SK-N-SH treated with all-trans-retinoic acid at 6 μM for 48 hours (cell line): ENCODE results near the gene ACO1.

Source experiments
- CSDC2 ChIP-seq: fragments of 250-450 bp; sonication (Bioruptor Pico); IDR thresholded peaks from 2 replicates; pipeline ENCODE4 v1.5.0; 2020; ENCODE audit warnings: mild to moderate bottlenecking, moderate library complexity
- ESRRG ChIP-seq: fragments of 250-450 bp; sonication (Bioruptor Pico); IDR thresholded peaks from 2 replicates; pipeline ENCODE4 v1.6.1; 2021; ENCODE audit warnings: mild to moderate bottlenecking
- ISL1 ChIP-seq: fragments of 250-450 bp; sonication (Bioruptor Pico); IDR thresholded peaks from 2 replicates; pipeline ENCODE4 v2.1.2; 2022; ENCODE audit warnings: mild to moderate bottlenecking, moderate library complexity
- SNAI2 ChIP-seq: fragments of 250-450 bp; sonication (Bioruptor Pico); IDR thresholded peaks from 2 replicates; pipeline ENCODE4 v1.5.0; 2020; ENCODE audit warnings: mild to moderate bottlenecking, moderate library complexity
- TCF4 ChIP-seq: fragments of 250-450 bp; sonication (Bioruptor Pico); IDR thresholded peaks from 2 replicates; pipeline ENCODE4 v1.8.0; 2021; ENCODE audit warnings: mild to moderate bottlenecking, moderate library complexity, borderline replicate concordance
- TOX ChIP-seq: fragments of 250-450 bp; sonication (Bioruptor Pico); IDR thresholded peaks from 2 replicates; pipeline ENCODE4 v1.8.0; 2021; ENCODE audit warnings: mild to moderate bottlenecking, moderate library complexity, borderline replicate concordance
- ZC3H10 ChIP-seq: fragments of 250-450 bp; sonication (Bioruptor Pico); IDR thresholded peaks from 2 replicates; pipeline ENCODE4 v1.5.1; 2021; ENCODE audit warnings: mild to moderate bottlenecking, moderate library complexity
- ZFP3 ChIP-seq: fragments of 250-450 bp; sonication (Bioruptor Pico); IDR thresholded peaks from 2 replicates; pipeline ENCODE4 v1.5.0; 2020; ENCODE audit warnings: mild to moderate bottlenecking, moderate library complexity
- ZFP30 ChIP-seq: fragments of 450-650 bp; formaldehyde crosslinking; IDR thresholded peaks from 2 replicates; pipeline ENCODE4 v1.5.0; 2022; ENCODE audit warnings: mild to moderate bottlenecking, moderate library complexity
- ZNF70 ChIP-seq: fragments of 450-650 bp; formaldehyde crosslinking; IDR thresholded peaks from 2 replicates; pipeline ENCODE4 v1.5.0; 2020; ENCODE audit warnings: mild to moderate bottlenecking, moderate library complexity
- TF ChIP-seq, protein P1 (sequence below): fragments of 250-450 bp; sonication (Bioruptor Pico); IDR thresholded peaks from 2 replicates; pipeline ENCODE4 v1.8.0; 2020; ENCODE audit warnings: mild to moderate bottlenecking, moderate library complexity, borderline replicate concordance
- TF ChIP-seq, protein P2 (sequence below): fragments of 250-450 bp; sonication (Bioruptor Pico); IDR thresholded peaks from 2 replicates; pipeline ENCODE4 v1.5.1; 2020; ENCODE audit warnings: low read depth, mild to moderate bottlenecking, moderate library complexity

DNA sequence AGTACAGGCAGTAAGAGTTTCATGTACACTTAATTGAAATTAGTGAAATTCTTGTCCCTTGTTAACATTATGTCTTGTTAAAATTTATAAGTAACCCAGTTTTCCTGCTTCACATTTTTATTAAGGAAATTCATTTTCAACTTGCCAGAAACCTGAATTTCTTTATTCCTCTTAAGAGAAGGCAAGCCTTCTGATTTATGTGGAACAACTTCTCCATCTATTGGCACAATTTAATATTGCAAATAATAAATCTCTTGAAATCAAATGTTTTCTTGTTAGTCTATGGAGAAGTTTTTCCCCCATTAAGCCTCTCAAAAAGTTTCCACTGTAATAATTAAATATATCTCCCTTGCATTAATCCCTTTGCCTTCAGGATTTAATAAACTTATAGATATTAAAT is 33.8 kb upstream of the ACO1 start:
- TF ChIP-seq ZFP3 (no peak), TOX (no peak), CSDC2 (CRISPR knock-in tag) (no peak), ZC3H10 (CRISPR knock-in tag) (no peak), SNAI2 (CRISPR knock-in tag) (no peak), ESRRG (no peak), ZNF70 (CRISPR knock-in tag) (no peak), TCF4 (CRISPR knock-in tag) (no peak), ISL1 (CRISPR knock-in tag) (no peak), ZFP30 (CRISPR knock-in tag) (no peak)
- TF ChIP-seq, protein P1, sequence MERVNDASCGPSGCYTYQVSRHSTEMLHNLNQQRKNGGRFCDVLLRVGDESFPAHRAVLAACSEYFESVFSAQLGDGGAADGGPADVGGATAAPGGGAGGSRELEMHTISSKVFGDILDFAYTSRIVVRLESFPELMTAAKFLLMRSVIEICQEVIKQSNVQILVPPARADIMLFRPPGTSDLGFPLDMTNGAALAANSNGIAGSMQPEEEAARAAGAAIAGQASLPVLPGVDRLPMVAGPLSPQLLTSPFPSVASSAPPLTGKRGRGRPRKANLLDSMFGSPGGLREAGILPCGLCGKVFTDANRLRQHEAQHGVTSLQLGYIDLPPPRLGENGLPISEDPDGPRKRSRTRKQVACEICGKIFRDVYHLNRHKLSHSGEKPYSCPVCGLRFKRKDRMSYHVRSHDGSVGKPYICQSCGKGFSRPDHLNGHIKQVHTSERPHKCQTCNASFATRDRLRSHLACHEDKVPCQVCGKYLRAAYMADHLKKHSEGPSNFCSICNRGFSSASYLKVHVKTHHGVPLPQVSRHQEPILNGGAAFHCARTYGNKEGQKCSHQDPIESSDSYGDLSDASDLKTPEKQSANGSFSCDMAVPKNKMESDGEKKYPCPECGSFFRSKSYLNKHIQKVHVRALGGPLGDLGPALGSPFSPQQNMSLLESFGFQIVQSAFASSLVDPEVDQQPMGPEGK, result no peak
- TF ChIP-seq, protein P2, sequence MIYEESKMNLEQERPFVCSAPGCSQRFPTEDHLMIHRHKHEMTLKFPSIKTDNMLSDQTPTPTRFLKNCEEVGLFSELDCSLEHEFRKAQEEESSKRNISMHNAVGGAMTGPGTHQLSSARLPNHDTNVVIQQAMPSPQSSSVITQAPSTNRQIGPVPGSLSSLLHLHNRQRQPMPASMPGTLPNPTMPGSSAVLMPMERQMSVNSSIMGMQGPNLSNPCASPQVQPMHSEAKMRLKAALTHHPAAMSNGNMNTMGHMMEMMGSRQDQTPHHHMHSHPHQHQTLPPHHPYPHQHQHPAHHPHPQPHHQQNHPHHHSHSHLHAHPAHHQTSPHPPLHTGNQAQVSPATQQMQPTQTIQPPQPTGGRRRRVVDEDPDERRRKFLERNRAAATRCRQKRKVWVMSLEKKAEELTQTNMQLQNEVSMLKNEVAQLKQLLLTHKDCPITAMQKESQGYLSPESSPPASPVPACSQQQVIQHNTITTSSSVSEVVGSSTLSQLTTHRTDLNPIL (CRISPR knock-in tag), result no peak
